Esophagus squamous epithelium (tissue), 5 donors: Measurements from ENCODE around the gene XIRP2. TPM values are rescaled to one million over a fixed set of nuclear protein-coding genes. Genes with fewer than 3 reads are reported as not detected.

Experiments used
- DNase-seq: peaks from one replicate; lab custom pipeline; 2025; lab: John Stamatoyannopoulos, UW
- H3K27ac ChIP-seq, 4 donors: fragments of 200-600 bp; sonication (generic); one replicate each; pipeline ENCODE4 v1.5.1; 2016 to 2019; ENCODE audit warnings: mild to moderate bottlenecking in 1 of 4
- H3K27me3 ChIP-seq, 4 donors: fragments of 200-600 bp; sonication (generic); 1 replicate in 3 of 4; 2 replicates in 1 of 4; pipeline versions ENCODE4 v1.5.1 to v1.6.0; 2017 to 2021; ENCODE audit warnings: antibody characterized with exemption in 1 of 4
- H3K36me3 ChIP-seq, 3 donors: fragments of 200-600 bp; sonication (generic); one replicate each; pipeline ENCODE4 v1.5.1; 2016 to 2019
- H3K4me1 ChIP-seq, 3 donors: fragments of 200-600 bp; sonication (generic); one replicate each; pipeline ENCODE4 v1.5.1; 2017 to 2019
- H3K4me3 ChIP-seq, 4 donors: fragments of 200-600 bp; sonication (generic); 1 replicate in 3 of 4; 2 replicates in 1 of 4; pipeline ENCODE4 v1.5.1; 2016 to 2019; ENCODE audit warnings: mild to moderate bottlenecking in 2 of 4, moderate library complexity in 1 of 4
- H3K9me3 ChIP-seq, 3 donors: fragments of 200-600 bp; sonication (generic); one replicate each; pipeline ENCODE4 v1.5.1; 2016 to 2019
- POLR2A ChIP-seq, 4 donors: fragments of 450-650 bp; IDR thresholded peaks; one replicate each; pipeline ENCODE4 v1.6.1; 2017; ENCODE audit warnings: antibody characterized with exemption in 4 of 4, mild to moderate bottlenecking in 4 of 4, moderate library complexity in 3 of 4
- WGBS, 2 donors: methylation state at CpG; one replicate each; pipeline ENCODE4 v1.1.5; 2018; 5-methylcytosine and 5-hydroxymethylcytosine counted together
- intact Hi-C: fragments of 100-400 bp; cut with DNase I; formaldehyde crosslinking; loops from one replicate; pipeline ENCODE4 v1.15.0; 2022
- total RNA-seq, 4 donors: library from RNA; depleted of rRNA; stranded (reverse); fragments of >200 nt; gene quantifications; one replicate each; pipeline ENCODE4 v1.1.0, GENCODE V29; 2016
- TF ChIP-seq, protein P1 (sequence below), 6 experiments: fragments of 450-650 bp in 4 of 6; fragments of 200-600 bp in 2 of 6; sonication (generic) in 2 of 6; IDR thresholded peaks; one replicate each; pipeline ENCODE4 v1.5.1; 2016 to 2019; ENCODE audit warnings: antibody characterized with exemption in 6 of 6, mild to moderate bottlenecking in 4 of 6, moderate library complexity in 4 of 6
- donor health status: DM: yes; HTN: yes; CAD: no.

Gene XIRP2
- total RNA-seq, 4 donors from 2014 or later = 0.03 TPM; not detected in 3

DNA sequence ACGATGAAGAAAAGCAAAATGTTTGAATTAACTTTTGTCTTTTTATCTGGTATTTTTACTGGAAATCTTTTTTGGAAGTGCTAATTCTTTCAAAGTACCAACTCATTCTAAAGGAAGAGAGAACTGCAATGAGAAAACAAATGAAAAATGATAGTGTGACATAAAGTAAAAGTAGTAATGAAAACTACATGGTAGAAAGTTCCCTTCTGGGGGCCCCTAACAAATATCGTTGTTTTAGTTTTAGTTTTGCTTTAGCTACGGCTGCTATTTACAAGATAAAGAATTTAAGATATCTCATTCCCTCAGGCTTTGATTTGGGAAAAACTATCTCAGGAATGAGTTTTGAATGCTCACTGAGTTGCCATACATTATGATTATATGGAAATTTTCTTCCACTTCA is 161.4 kb downstream of the XIRP2 start:
- TF ChIP-seq POLR2A (IDR thresholded peaks at IDR 0.05) = no peak
- TF ChIP-seq, protein P1, sequence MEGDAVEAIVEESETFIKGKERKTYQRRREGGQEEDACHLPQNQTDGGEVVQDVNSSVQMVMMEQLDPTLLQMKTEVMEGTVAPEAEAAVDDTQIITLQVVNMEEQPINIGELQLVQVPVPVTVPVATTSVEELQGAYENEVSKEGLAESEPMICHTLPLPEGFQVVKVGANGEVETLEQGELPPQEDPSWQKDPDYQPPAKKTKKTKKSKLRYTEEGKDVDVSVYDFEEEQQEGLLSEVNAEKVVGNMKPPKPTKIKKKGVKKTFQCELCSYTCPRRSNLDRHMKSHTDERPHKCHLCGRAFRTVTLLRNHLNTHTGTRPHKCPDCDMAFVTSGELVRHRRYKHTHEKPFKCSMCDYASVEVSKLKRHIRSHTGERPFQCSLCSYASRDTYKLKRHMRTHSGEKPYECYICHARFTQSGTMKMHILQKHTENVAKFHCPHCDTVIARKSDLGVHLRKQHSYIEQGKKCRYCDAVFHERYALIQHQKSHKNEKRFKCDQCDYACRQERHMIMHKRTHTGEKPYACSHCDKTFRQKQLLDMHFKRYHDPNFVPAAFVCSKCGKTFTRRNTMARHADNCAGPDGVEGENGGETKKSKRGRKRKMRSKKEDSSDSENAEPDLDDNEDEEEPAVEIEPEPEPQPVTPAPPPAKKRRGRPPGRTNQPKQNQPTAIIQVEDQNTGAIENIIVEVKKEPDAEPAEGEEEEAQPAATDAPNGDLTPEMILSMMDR (IDR thresholded peaks at IDR 0.05) = no peak
- DNase-seq = no peak
- intact Hi-C loops = no loop called here
- no peaks in the 10 kb centered on the region for H3K36me3 ChIP-seq
- H3K9me3 ChIP-seq = no peaks in the 10 kb centered on the region
- H3K4me3 ChIP-seq = no peak overlapping the region
- H3K27ac ChIP-seq = no peak overlapping the region
- 65 to 68% methylated on average over 3 of the region's 3 CpGs for WGBS, 2 donors
- H3K27me3 ChIP-seq = no peaks in the 10 kb centered on the region
- no peaks in the 10 kb centered on the region for H3K4me1 ChIP-seq

DNA sequence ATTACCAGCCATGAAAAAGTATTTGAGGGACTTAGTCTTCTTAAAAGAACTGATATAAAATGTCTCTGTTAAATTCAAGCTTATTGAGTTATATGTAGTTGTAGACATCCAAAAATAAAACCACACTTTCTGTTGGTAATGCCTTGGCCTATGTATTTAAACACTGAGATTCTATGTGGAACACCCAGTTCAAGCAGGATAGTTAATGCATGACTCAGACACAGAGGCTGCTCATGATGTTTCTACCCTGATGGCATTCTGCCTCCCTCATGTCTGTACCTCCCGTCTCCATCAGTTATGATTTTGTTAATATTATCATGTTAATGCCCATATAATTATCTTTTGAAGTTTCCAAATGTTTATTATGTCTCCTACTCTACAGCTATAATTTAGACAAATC is 164.5 kb downstream of the XIRP2 start:
- Histone ChIP-seq H3K27me3 (no peaks in the 10 kb centered on the region), H3K4me1 (no peaks in the 10 kb centered on the region), H3K9me3 (no peaks in the 10 kb centered on the region), H3K4me3 (no peak overlapping the region), H3K36me3 (no peaks in the 10 kb centered on the region), H3K27ac (no peak overlapping the region)
- WGBS, 2 donors = 62 to 67% methylated on average over 1 of the region's 1 CpG
- no peak for DNase-seq
- intact Hi-C loops = no loop called here
- TF ChIP-seq POLR2A (IDR thresholded peaks at IDR 0.05) = no peak
- TF ChIP-seq, protein P1 (IDR thresholded peaks at IDR 0.05) = no peak

DNA sequence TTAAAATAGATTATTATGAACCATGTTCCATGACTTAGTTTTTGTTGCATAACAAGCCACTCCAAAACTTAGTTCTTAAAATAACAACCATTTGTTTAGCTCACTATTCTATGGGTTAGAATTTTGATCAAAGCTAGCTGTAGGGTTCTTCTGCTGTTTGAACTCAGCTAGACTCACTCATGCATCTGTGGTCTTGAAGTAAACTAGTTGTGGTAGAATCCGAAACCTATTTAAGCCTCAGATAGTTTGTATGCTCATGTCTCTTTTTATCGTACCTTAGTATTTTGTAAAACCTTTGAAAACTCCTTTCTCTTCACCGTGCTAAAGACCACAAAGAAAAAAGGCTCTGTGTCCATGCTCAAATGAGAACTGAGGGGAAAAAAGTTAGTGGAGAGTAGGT is 166.6 kb downstream of the XIRP2 start:
- no peaks in the 10 kb centered on the region for H3K9me3 ChIP-seq
- no peaks in the 10 kb centered on the region for H3K36me3 ChIP-seq
- no peak for DNase-seq
- intact Hi-C loops = no loop called here
- WGBS, 2 donors = 60 to 81% methylated on average over 3 of the region's 3 CpGs
- H3K27ac ChIP-seq = no peak overlapping the region
- no peaks in the 10 kb centered on the region for H3K27me3 ChIP-seq
- TF ChIP-seq, protein P1 (IDR thresholded peaks at IDR 0.05) = no peak
- no peak for TF ChIP-seq POLR2A (IDR thresholded peaks at IDR 0.05)
- no peaks in the 10 kb centered on the region for H3K4me1 ChIP-seq
- H3K4me3 ChIP-seq = no peak overlapping the region

DNA sequence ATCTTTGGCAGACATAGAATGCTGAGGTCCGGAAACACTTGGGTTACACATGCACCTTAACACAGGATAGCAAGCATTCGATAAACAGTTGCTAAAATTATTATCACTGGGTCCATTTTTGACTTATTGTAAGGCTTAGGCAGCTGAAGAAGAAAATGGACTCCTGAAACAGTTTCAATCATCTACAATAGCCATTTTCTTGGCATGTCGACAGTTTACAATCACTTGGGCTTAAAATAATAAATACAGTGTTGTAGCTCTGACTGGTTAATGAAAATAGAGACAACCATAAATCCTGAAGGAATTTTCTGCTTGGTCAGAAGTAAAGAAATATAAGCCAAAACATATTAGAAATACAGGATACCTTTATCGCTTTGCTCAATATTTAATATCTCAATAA is 169.2 kb downstream of the XIRP2 start:
- 46 to 64% methylated on average over 4 of the region's 4 CpGs for WGBS, 2 donors
- Histone ChIP-seq H3K27me3 (no peaks in the 10 kb centered on the region), H3K4me3 (no peak overlapping the region), H3K27ac (no peak overlapping the region), H3K4me1 (no peaks in the 10 kb centered on the region), H3K9me3 (no peaks in the 10 kb centered on the region), H3K36me3 (no peaks in the 10 kb centered on the region)
- no peak for TF ChIP-seq POLR2A (IDR thresholded peaks at IDR 0.05)
- TF ChIP-seq, protein P1 (IDR thresholded peaks at IDR 0.05) = no peak
- intact Hi-C loops = no loop called here
- DNase-seq = no peak

DNA sequence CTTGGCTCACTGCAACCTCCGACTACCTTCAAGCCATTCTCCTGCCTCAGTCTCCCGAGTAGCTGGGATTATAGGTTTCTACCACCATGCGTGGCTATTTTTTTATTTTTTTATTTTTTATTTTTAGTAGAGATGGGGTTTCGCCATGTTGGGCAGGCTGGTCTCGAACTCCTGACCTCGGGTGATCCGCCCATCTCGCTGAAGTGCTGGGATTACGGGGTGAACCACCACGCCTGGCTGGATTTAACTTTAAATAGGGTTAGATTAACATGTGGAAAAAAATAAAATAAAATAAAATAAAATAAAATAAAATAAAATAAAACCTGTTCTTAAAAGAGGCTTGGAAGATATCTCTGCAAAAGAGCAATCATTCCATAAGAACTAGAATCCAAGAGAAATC is 170.9 kb downstream of the XIRP2 start:
- Histone ChIP-seq H3K27ac (no peak overlapping the region), H3K27me3 (no peaks in the 10 kb centered on the region), H3K36me3 (no peaks in the 10 kb centered on the region), H3K4me3 (no peak overlapping the region), H3K4me1 (no peaks in the 10 kb centered on the region), H3K9me3 (no peaks in the 10 kb centered on the region)
- intact Hi-C loops = no loop called here
- TF ChIP-seq POLR2A (IDR thresholded peaks at IDR 0.05) = no peak
- TF ChIP-seq, protein P1 (IDR thresholded peaks at IDR 0.05) = no peak
- 80 to 89% methylated on average over 10 of the region's 10 CpGs for WGBS, 2 donors
- DNase-seq = no peak
